ENCODE data around the gene PATE3.

- no peak for TF ChIP-seq CTCF (IDR thresholded peaks at IDR 0.05)
- TF ChIP-seq EP300 (IDR thresholded peaks at IDR 0.05; ENCODE audit: low read depth): no peak
- TF ChIP-seq POLR2AphosphoS5 (IDR thresholded peaks at IDR 0.05): no peak
- TF ChIP-seq POLR2A (IDR thresholded peaks at IDR 0.05): no peak
Measured at GRCh38 chr11:125784678-125785077, 3.2 kb upstream of the PATE3 start.
